Parathyroid adenoma (tissue), 2 donors: ENCODE measurements around the gene XXYLT1.
"Not testable (repeated sequence)": the region's sequence is repeated elsewhere in the genome, so short reads cannot be mapped to it uniquely, and the experiment has no call there.

Source experiments
- H2AFZ ChIP-seq: fragments of 300-600 bp; sonication (generic); one replicate; pipeline ENCODE4 v1.7.0; 2017; ENCODE audit warnings: antibody characterized with exemption, mild to moderate bottlenecking
- H3K27ac ChIP-seq: fragments of 300-600 bp; sonication (generic); one replicate; pipeline ENCODE4 v1.7.0; 2017
- H3K27me3 ChIP-seq: fragments of 300-600 bp; sonication (generic); one replicate; pipeline ENCODE4 v1.7.0; 2017; ENCODE audit warnings: low read length; ENCODE audit not compliant: control insufficient read depth, insufficient read depth
- H3K36me3 ChIP-seq: fragments of 300-600 bp; sonication (generic); one replicate; pipeline ENCODE4 v1.7.0; 2017; ENCODE audit warnings: low read length; ENCODE audit not compliant: control insufficient read depth, insufficient read depth
- H3K4me1 ChIP-seq: fragments of 300-600 bp; sonication (generic); one replicate; pipeline ENCODE4 v1.7.0; 2017; ENCODE audit warnings: control low read depth
- H3K4me2 ChIP-seq: fragments of 300-600 bp; sonication (generic); one replicate; pipeline ENCODE4 v1.7.0; 2017; ENCODE audit warnings: low read length
- H3K4me3 ChIP-seq: fragments of 300-600 bp; sonication (generic); one replicate; pipeline ENCODE4 v1.7.0; 2017; ENCODE audit warnings: low read depth, low read length
- H3K79me2 ChIP-seq: fragments of 300-600 bp; sonication (generic); one replicate; pipeline ENCODE4 v1.7.0; 2017; ENCODE audit warnings: control low read depth
- H3K9ac ChIP-seq: fragments of 300-600 bp; sonication (generic); one replicate; pipeline ENCODE4 v1.7.0; 2017; ENCODE audit warnings: mild to moderate bottlenecking
- H3K9me3 ChIP-seq: fragments of 300-600 bp; sonication (generic); one replicate; pipeline ENCODE4 v1.7.0; 2017; ENCODE audit warnings: low read length; ENCODE audit not compliant: control insufficient read depth
- TF ChIP-seq, protein P1 (sequence below): fragments of 300-600 bp; sonication (generic); IDR thresholded peaks from one replicate; pipeline ENCODE4 v1.7.0; 2017; ENCODE audit warnings: antibody characterized with exemption, mild to moderate bottlenecking
- donor health status: primary hyperparathyroidism.

Gene XXYLT1

GRCh38 chr3:195302431-195302830 is 31.5 kb upstream of the XXYLT1 start:
- H3K79me2 ChIP-seq = no peaks in the 10 kb centered on the region
- TF ChIP-seq, protein P1, sequence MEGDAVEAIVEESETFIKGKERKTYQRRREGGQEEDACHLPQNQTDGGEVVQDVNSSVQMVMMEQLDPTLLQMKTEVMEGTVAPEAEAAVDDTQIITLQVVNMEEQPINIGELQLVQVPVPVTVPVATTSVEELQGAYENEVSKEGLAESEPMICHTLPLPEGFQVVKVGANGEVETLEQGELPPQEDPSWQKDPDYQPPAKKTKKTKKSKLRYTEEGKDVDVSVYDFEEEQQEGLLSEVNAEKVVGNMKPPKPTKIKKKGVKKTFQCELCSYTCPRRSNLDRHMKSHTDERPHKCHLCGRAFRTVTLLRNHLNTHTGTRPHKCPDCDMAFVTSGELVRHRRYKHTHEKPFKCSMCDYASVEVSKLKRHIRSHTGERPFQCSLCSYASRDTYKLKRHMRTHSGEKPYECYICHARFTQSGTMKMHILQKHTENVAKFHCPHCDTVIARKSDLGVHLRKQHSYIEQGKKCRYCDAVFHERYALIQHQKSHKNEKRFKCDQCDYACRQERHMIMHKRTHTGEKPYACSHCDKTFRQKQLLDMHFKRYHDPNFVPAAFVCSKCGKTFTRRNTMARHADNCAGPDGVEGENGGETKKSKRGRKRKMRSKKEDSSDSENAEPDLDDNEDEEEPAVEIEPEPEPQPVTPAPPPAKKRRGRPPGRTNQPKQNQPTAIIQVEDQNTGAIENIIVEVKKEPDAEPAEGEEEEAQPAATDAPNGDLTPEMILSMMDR = no peak
- no peaks in the 10 kb centered on the region for H3K36me3 ChIP-seq
- no peaks in the 10 kb centered on the region for H3K27me3 ChIP-seq
- no peaks in the 10 kb centered on the region for H3K4me1 ChIP-seq
- no peaks in the 10 kb centered on the region for H3K9me3 ChIP-seq
- H3K27ac ChIP-seq = no peak overlapping the region
- no peak overlapping the region for H2AFZ ChIP-seq
- H3K9ac ChIP-seq = no peak overlapping the region
- H3K4me3 ChIP-seq = no peak overlapping the region
- no peak overlapping the region for H3K4me2 ChIP-seq

GRCh38 chr3:195297446-195297845 is 26.5 kb upstream of the XXYLT1 start:
- no peak overlapping the region for H3K4me3 ChIP-seq
- H2AFZ ChIP-seq = no peak overlapping the region
- H3K79me2 ChIP-seq = no peaks in the 10 kb centered on the region
- no peaks in the 10 kb centered on the region for H3K27me3 ChIP-seq
- H3K27ac ChIP-seq = no peak overlapping the region
- no peaks in the 10 kb centered on the region for H3K36me3 ChIP-seq
- H3K4me1 ChIP-seq = no peaks in the 10 kb centered on the region
- no peak overlapping the region for H3K9ac ChIP-seq
- TF ChIP-seq, protein P1 = no peak
- no peaks in the 10 kb centered on the region for H3K9me3 ChIP-seq
- no peak overlapping the region for H3K4me2 ChIP-seq

GRCh38 chr3:195296662-195297061 is 25.7 kb upstream of the XXYLT1 start:
- Histone ChIP-seq H3K79me2 (no peaks in the 10 kb centered on the region), H3K4me3 (no peak overlapping the region), H3K36me3 (no peaks in the 10 kb centered on the region), H3K9me3 (no peaks in the 10 kb centered on the region), H3K27ac (no peak overlapping the region), H2AFZ (no peak overlapping the region), H3K27me3 (no peaks in the 10 kb centered on the region), H3K4me2 (no peak overlapping the region), H3K4me1 (no peaks in the 10 kb centered on the region), H3K9ac (no peak overlapping the region)
- TF ChIP-seq, protein P1 = no peak

GRCh38 chr3:195291121-195291520 is 20.2 kb upstream of the XXYLT1 start:
- Histone ChIP-seq H3K4me3 (no peak overlapping the region), H3K27me3 (no peaks in the 10 kb centered on the region), H2AFZ (no peak overlapping the region), H3K79me2 (no peaks in the 10 kb centered on the region), H3K4me2 (no peak overlapping the region), H3K4me1 (no peaks in the 10 kb centered on the region), H3K36me3 (no peaks in the 10 kb centered on the region), H3K9ac (no peak overlapping the region), H3K27ac (no peak overlapping the region), H3K9me3 (no peaks in the 10 kb centered on the region)
- TF ChIP-seq, protein P1 = no peak

DNA sequence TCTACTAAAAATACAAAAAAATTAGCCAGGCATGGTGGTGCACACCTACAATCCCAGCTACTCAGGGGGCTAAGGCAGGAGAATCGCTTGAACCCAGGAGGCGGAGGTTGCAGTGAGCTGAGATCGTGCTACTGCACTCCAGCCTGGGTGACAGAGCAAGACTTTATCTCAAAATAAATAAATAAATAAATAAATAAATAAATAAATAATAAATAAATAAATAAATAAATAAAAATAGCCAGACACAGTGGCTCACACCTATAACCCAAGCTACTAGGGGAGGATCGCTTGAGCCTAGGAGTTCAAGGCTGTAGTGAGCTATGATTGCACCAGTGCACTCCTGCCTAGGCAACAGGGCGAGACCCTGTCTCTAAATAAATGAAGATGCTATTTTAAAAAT is 19.7 kb upstream of the XXYLT1 start:
- H3K9ac ChIP-seq, H3K27ac ChIP-seq, H2AFZ ChIP-seq, H3K4me3 ChIP-seq, H3K79me2 ChIP-seq, H3K9me3 ChIP-seq, H3K36me3 ChIP-seq, H3K4me1 ChIP-seq, H3K4me2 ChIP-seq, H3K27me3 ChIP-seq: not testable (repeated sequence)
